GM12878 (cell line): Measurements from ENCODE around the gene KIF21B. TPM values are rescaled to one million over a fixed set of nuclear protein-coding genes. Genes with fewer than 3 reads are reported as not detected.

Experiments used
- ATAC-seq: fragments of 200-7000 bp; cut with Tn5 transposase; 3 replicates; pipeline ENCODE4 v1.9.1; 2020; ENCODE audit warnings: mild to moderate bottlenecking, moderate library complexity
- BruUV-seq: library from RNA; stranded (reverse); fragments of 400-500 nt; replicated peaks from 2 replicates; lab custom pipeline; 2021; lab: Mats Ljungman, UMichigan
- CTCF ChIA-PET: fragments of 300-600 bp; sonication (Branson Sonifier 250); formaldehyde crosslinking; extraction: SDS; loops from one replicate; lab custom pipeline; 2021; ENCODE audit warnings: inconsistent platforms; lab: Yijun Ruan, JAX
- POLR2A ChIA-PET: fragments of 350-600 bp; formaldehyde crosslinking; extraction: SDS; loops from one replicate; lab custom pipeline; 2021; ENCODE audit warnings: inconsistent platforms; lab: Charles Lee
- RAD21 ChIA-PET: fragments of 300-600 bp; sonication (Branson Sonifier 250); formaldehyde crosslinking; loops from one replicate; lab custom pipeline; 2023; ENCODE audit warnings: antibody characterized with exemption; ENCODE audit not compliant: unreplicated experiment; lab: Charles Lee
- SMC1A ChIA-PET: fragments of 300-600 bp; sonication (Branson Sonifier 250); formaldehyde crosslinking; loops from one replicate; lab custom pipeline; 2023; ENCODE audit not compliant: unreplicated experiment, uncharacterized antibody; lab: Charles Lee
- DNase-seq: peaks from one replicate; pipeline ENCODE4 v3.0.0-alpha.2; 2011; ENCODE audit warnings: low read depth, low spot score
- FAIRE-seq: peaks from 3 replicates; lab custom pipeline; 2011; peaks lifted over from hg19 to GRCh38; lab: Jason Lieb, UNC
- H2AFZ ChIP-seq: 2 replicates; pipeline ENCODE4 v1.6.0; 2011; ENCODE audit warnings: low read depth, low read length, control low read depth; ENCODE audit not compliant: control insufficient read depth
- H3K27ac ChIP-seq: 2 replicates; pipeline ENCODE4 v1.5.1; 2011; ENCODE audit warnings: control low read depth; ENCODE audit not compliant: control insufficient read depth, insufficient read depth
- H3K27me3 ChIP-seq, 2 experiments: replicated peaks in 1 of 2; 2 replicates each; pipeline versions ENCODE4 v1.6.0 to v1.6.1; 2011; ENCODE audit warnings: low read length in 1 of 2; ENCODE audit not compliant: control insufficient read depth in 2 of 2, insufficient read depth in 2 of 2
- H3K36me3 ChIP-seq, 2 experiments: 2 replicates each; pipeline ENCODE4 v1.5.1; 2011; ENCODE audit warnings: low read length in 1 of 2; ENCODE audit not compliant: control insufficient read depth in 2 of 2, insufficient read depth in 2 of 2
- H3K4me1 ChIP-seq: 2 replicates; pipeline ENCODE4 v1.6.1; 2011; ENCODE audit warnings: mild to moderate bottlenecking, low read length, moderate library complexity, mixed read lengths; ENCODE audit not compliant: control insufficient read depth, insufficient read depth
- H3K4me2 ChIP-seq: 2 replicates; pipeline ENCODE4 v1.6.0; 2011; ENCODE audit warnings: control low read depth; ENCODE audit not compliant: control insufficient read depth, insufficient read depth
- H3K4me3 ChIP-seq: fragments of 200-600 bp; sonication (generic); 2 replicates; pipeline ENCODE4 v1.5.1; 2016
- H3K79me2 ChIP-seq: 2 replicates; pipeline ENCODE4 v1.6.0; 2011; ENCODE audit warnings: low read length; ENCODE audit not compliant: control insufficient read depth, insufficient read depth
- H3K9ac ChIP-seq: 2 replicates; pipeline ENCODE4 v1.8.0; 2011; ENCODE audit warnings: low read length, control low read depth, mixed read lengths; ENCODE audit not compliant: control insufficient read depth, insufficient read depth
- H3K9me3 ChIP-seq: replicated peaks from 3 replicates; pipeline ENCODE4 v1.5.1; 2011; ENCODE audit warnings: mild to moderate bottlenecking, low read length; ENCODE audit not compliant: control insufficient read depth, insufficient read depth
- H4K20me1 ChIP-seq: 2 replicates; pipeline ENCODE4 v1.6.0; 2011; ENCODE audit not compliant: control insufficient read depth, insufficient read depth
- ATF7 ChIP-seq: fragments of 450-650 bp; IDR thresholded peaks from 2 replicates; pipeline ENCODE4 v1.6.1; 2016; ENCODE audit warnings: low read depth, mild to moderate bottlenecking
- ESRRA ChIP-seq: IDR thresholded peaks from 2 replicates; pipeline ENCODE4 v1.6.1; 2012; ENCODE audit warnings: mild to moderate bottlenecking, low read length, improper control_type of control experiment
- IRF3 ChIP-seq: fragments of 450-650 bp; IDR thresholded peaks from 2 replicates; pipeline ENCODE4 v1.6.1; 2014; ENCODE audit warnings: mild to moderate bottlenecking
- KDM1A ChIP-seq: fragments of 200-600 bp; sonication (generic); IDR thresholded peaks from 2 replicates; pipeline ENCODE4 v1.6.1; 2016; ENCODE audit warnings: borderline replicate concordance
- NBN ChIP-seq: fragments of 450-650 bp; IDR thresholded peaks from 2 replicates; pipeline ENCODE4 v1.6.1; 2016
- NKRF ChIP-seq: fragments of 450-650 bp; conservative IDR thresholded peaks from 2 replicates; pipeline ENCODE4 v1.6.1; 2017; ENCODE audit warnings: mild to moderate bottlenecking, moderate library complexity
- RAD21 ChIP-seq: IDR thresholded peaks from 2 replicates; pipeline ENCODE4 v1.6.1; 2011; ENCODE audit warnings: mild to moderate bottlenecking, low read depth, low read length, moderate library complexity; ENCODE audit not compliant: insufficient read depth
- RUNX3 ChIP-seq: IDR thresholded peaks from 2 replicates; pipeline ENCODE4 v1.6.1; 2012; ENCODE audit warnings: low read length, inconsistent platforms
- SUPT20H ChIP-seq: IDR thresholded peaks from 2 replicates; pipeline ENCODE4 v1.6.1; 2011; ENCODE audit warnings: low read depth, mild to moderate bottlenecking, low read length, moderate library complexity, borderline replicate concordance; ENCODE audit not compliant: control insufficient read depth
- WGBS: methylation state at CpG from one replicate; pipeline ENCODE4 v1.1.6; 2016; ENCODE audit warnings: low lambda C conversion rate; ENCODE audit not compliant: insufficient replicate concordance, insufficient coverage; ENCODE audit errors: missing lambda C conversion rate; 5-methylcytosine and 5-hydroxymethylcytosine counted together
- in situ Hi-C: fragments of 300-500 bp; cut with MboI; formaldehyde crosslinking; loops from 9 replicates; pipeline ENCODE4 v1.14.3; 2018; ENCODE audit warnings: mixed read lengths
- intact Hi-C: fragments of 100-400 bp; cut with micrococcal nuclease; formaldehyde crosslinking; loops from one replicate; pipeline ENCODE4 v1.14.2; 2022; ENCODE audit not compliant: unreplicated experiment
- polyA plus RNA-seq, 11 experiments: library from polyadenylated mRNA; depleted of rRNA in 4 of 11; unstranded in 6 of 11; stranded (reverse) in 5 of 11; fragments of >200 nt; fragmentation: Nextera tagmentation in 4 of 11; fragmentation: Illumina TruSeq in 1 of 11; extraction: Ambion mirVana in 4 of 11; extraction: Trizol in 1 of 11; gene quantifications; 1 replicate in 1 of 11; 2 replicates in 10 of 11; pipeline versions ENCODE4 v1.2.1 to v1.2.3, GENCODE V29; 2011 to 2016; ENCODE audit warnings: inconsistent platforms in 2 of 11, missing spikeins in 2 of 11, low read depth in 1 of 11
- total RNA-seq, 4 experiments: library from RNA; depleted of rRNA in 3 of 4; stranded (reverse); fragments of >200 nt in 3 of 4; fragmentation: Illumina TruSeq in 1 of 4; extraction: Trizol in 1 of 4; gene quantifications; 2 replicates each; pipeline versions ENCODE4 v1.2.1 to v1.2.3, GENCODE V29; 2013 to 2021
- TF ChIP-seq, protein P1 (sequence below): fragments of 450-650 bp; IDR thresholded peaks from 2 replicates; pipeline ENCODE4 v1.6.1; 2018; ENCODE audit warnings: borderline replicate concordance, mild to moderate bottlenecking; ENCODE audit not compliant: partially characterized antibody

Gene KIF21B
- total and polyA plus RNA-seq, 10 of the 15 experiments (the other 5 are each of a cell fraction or from before 2014, with no cell fraction given), result 2.3 to 47.7 (median 12.6) TPM

- RAD21 ChIA-PET, result interaction anchor here (0.8 to 1.4 kb wide), 3 partner anchors 10 to 59 kb away, joined by 3 to 11 read pairs (median 3); no protein-coding TSS in a partner anchor
- Histone ChIP-seq H3K36me3 (peaks cover 0 to 20% of the 10 kb centered on the region in 2 experiments; a peak in 3 of 4 replicates), H3K9ac (no peak overlapping the region), H3K4me3 (no peak overlapping the region), H3K79me2 (no peaks in the 10 kb centered on the region), H3K4me1 (no peaks in the 10 kb centered on the region), H3K4me2 (no peak overlapping the region), H3K9me3 (no peaks in the 10 kb centered on the region; the same call in 2 of the 3 replicates), H3K27ac (no peak overlapping the region), H2AFZ (no peak overlapping the region), H4K20me1 (no peaks in the 10 kb centered on the region), H3K27me3 (no peaks in the 10 kb centered on the region)
- TF ChIP-seq, protein P1, sequence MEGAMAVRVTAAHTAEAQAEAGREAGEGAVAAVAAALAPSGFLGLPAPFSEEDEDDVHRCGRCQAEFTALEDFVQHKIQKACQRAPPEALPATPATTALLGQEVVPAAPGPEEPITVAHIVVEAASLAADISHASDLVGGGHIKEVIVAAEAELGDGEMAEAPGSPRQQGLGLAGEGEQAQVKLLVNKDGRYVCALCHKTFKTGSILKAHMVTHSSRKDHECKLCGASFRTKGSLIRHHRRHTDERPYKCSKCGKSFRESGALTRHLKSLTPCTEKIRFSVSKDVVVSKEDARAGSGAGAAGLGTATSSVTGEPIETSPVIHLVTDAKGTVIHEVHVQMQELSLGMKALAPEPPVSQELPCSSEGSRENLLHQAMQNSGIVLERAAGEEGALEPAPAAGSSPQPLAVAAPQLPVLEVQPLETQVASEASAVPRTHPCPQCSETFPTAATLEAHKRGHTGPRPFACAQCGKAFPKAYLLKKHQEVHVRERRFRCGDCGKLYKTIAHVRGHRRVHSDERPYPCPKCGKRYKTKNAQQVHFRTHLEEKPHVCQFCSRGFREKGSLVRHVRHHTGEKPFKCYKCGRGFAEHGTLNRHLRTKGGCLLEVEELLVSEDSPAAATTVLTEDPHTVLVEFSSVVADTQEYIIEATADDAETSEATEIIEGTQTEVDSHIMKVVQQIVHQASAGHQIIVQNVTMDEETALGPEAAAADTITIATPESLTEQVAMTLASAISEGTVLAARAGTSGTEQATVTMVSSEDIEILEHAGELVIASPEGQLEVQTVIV, result no peak
- no peak for TF ChIP-seq NBN
- no peak for TF ChIP-seq KDM1A
- TF ChIP-seq ATF7, result no peak
- no peak for TF ChIP-seq RUNX3
- no peak for TF ChIP-seq ESRRA
- TF ChIP-seq RAD21, result no peak
- no peak for TF ChIP-seq SUPT20H
- TF ChIP-seq IRF3, result no peak
- no peak for TF ChIP-seq NKRF
- SMC1A ChIA-PET, result interaction anchor here (1.3 to 1.4 kb wide), 2 partner anchors 43 to 360 kb away, joined by 3 to 4 read pairs; no protein-coding TSS in a partner anchor
- ATAC-seq (no peak), FAIRE-seq (no peak), DNase-seq (no peak)
- intact Hi-C loops (no loop called here), in situ Hi-C loops (no loop called here)
- 75% methylated on average over 18 of the region's 19 CpGs for WGBS
- CTCF ChIA-PET, result interaction anchor here (1.2 to 3.5 kb wide), 4 partner anchors 11 to 360 kb away, joined by 3 to 22 read pairs (median 6); no protein-coding TSS in a partner anchor
- no TSS peak for BruUV-seq
- POLR2A ChIA-PET, result no interaction called here
Measured at GRCh38 chr1:200982071-200982945, 41.2 kb downstream of the KIF21B start.
